Measurements from ENCODE around the gene MAX. TPM values are rescaled to one million over a fixed set of nuclear protein-coding genes. Genes with fewer than 3 reads are reported as not detected.

MAX gene
- total RNA-seq, 1 experiment from 2014 or later, result 72.9 TPM

DNA sequence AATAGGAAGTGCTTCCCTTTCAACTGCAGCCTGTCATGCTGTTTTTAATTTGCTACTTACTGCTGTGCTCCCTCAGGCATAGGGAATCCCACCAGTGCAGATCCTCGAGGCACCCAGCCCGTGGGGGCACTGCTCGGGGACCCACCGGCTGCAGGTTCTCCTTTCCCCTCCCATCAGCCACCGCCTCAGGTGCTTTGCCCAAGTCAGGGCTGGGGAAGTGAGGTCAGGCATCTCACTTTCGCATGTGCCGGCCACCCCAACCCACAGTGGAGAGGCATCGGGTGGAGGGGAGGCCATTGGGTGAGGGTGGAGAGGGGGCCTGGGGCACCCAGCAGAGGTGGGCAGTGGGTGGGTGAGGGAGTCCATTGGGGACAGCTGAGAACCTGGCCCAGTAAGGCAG, 41.9 kb upstream of the MAX start:
- Histone ChIP-seq H2AFZ (ENCODE audit: low read length) (no peak overlapping the region), H2BK5ac (ENCODE audit: insufficient read length, low read length) (no peak overlapping the region), H2BK20ac (ENCODE audit: low read depth, low read length, poor library complexity, severe bottlenecking) (no peak overlapping the region), H2BK12ac (ENCODE audit: insufficient read length, low read depth, low read length) (no peak overlapping the region), H3K9me3 (ENCODE audit: control insufficient read depth, low read depth, low read length) (no peaks in the 10 kb centered on the region), H3K27ac (ENCODE audit: insufficient read length, low read depth, low read length) (no peak overlapping the region), H2BK15ac (ENCODE audit: low read depth, low read length) (no peak overlapping the region), H3K14ac (ENCODE audit: insufficient read depth, low read length) (peak overlapping the region; percentile 51; the same call in 1 of the 2 replicates), H3K27me3 (ENCODE audit: insufficient read depth, low read length) (no peaks in the 10 kb centered on the region), H3K9ac (ENCODE audit: extremely low read depth, insufficient read length, low read length) (no peak overlapping the region), H3K18ac (ENCODE audit: insufficient read length, low read depth, low read length) (no peak overlapping the region), H3K4ac (ENCODE audit: low read depth, low read length) (no peak overlapping the region), H3T11ph (ENCODE audit: low read length) (no peak overlapping the region), H3K56ac (ENCODE audit: insufficient read length, low read depth, low read length) (no peak overlapping the region), H3K79me1 (ENCODE audit: insufficient read depth, low read depth, low read length, poor library complexity, severe bottlenecking) (no peaks in the 10 kb centered on the region), H3K23me2 (ENCODE audit: insufficient read length, low read depth, low read length, poor library complexity, severe bottlenecking) (no peaks in the 10 kb centered on the region), H2BK120ac (ENCODE audit: low read depth, low read length, poor library complexity, severe bottlenecking) (no peak overlapping the region), H4K8ac (replicated peaks; ENCODE audit: insufficient read length, low read depth, low read length) (no peak overlapping the region), H4K91ac (ENCODE audit: insufficient read length, low read depth, low read length) (no peak overlapping the region), H4K5ac (ENCODE audit: insufficient read length, low read depth, low read length) (no peak overlapping the region), H3K23ac (ENCODE audit: insufficient read length, low read depth, low read length) (no peak overlapping the region), H3K4me1 (ENCODE audit: insufficient read depth, low read length) (no peaks in the 10 kb centered on the region), H2AK5ac (ENCODE audit: insufficient read length, low read length) (no peak overlapping the region), H4K20me1 (ENCODE audit: control insufficient read depth, insufficient read depth, insufficient read length) (no peaks in the 10 kb centered on the region), H3K79me2 (ENCODE audit: insufficient read depth, low read length) (no peaks in the 10 kb centered on the region), H3K4me2 (ENCODE audit: insufficient read depth, insufficient read length, low read length) (no peak overlapping the region)
- WGBS (ENCODE audit: extremely low coverage, insufficient read length, low lambda C conversion rate), result no CpG with 5 or more reads among the region's 8 CpGs
- TF ChIP-seq, protein P1, sequence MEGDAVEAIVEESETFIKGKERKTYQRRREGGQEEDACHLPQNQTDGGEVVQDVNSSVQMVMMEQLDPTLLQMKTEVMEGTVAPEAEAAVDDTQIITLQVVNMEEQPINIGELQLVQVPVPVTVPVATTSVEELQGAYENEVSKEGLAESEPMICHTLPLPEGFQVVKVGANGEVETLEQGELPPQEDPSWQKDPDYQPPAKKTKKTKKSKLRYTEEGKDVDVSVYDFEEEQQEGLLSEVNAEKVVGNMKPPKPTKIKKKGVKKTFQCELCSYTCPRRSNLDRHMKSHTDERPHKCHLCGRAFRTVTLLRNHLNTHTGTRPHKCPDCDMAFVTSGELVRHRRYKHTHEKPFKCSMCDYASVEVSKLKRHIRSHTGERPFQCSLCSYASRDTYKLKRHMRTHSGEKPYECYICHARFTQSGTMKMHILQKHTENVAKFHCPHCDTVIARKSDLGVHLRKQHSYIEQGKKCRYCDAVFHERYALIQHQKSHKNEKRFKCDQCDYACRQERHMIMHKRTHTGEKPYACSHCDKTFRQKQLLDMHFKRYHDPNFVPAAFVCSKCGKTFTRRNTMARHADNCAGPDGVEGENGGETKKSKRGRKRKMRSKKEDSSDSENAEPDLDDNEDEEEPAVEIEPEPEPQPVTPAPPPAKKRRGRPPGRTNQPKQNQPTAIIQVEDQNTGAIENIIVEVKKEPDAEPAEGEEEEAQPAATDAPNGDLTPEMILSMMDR (conservative IDR thresholded peaks at IDR 0.05), result no peak
- Mint-ChIP-seq H3K4me3 (no peak overlapping the region), H3K4me1 (peaks cover 20% of the 10 kb centered on the region in 2 experiments), H3K27me3 (ENCODE audit: low read depth) (no peaks in the 10 kb centered on the region), H3K27ac (no peak overlapping the region; a peak in 1 of 7 replicates), H3K36me3 (ENCODE audit: insufficient read depth in 1 of 3, low read depth in 3 of 3) (no peaks in the 10 kb centered on the region), H3K9me3 (no peaks in the 10 kb centered on the region)
- no peak for DNase-seq
